ENCODE measurements around the gene RSF1. TPM values are rescaled to one million over a fixed set of nuclear protein-coding genes. Genes with fewer than 3 reads are reported as not detected.

Gene RSF1
- polyA plus RNA-seq, 1 of the 3 experiments (the other 2 are of a cell fraction): 8.4 TPM

- ChIA-PET CTCF (no interaction called here), POLR2A (no interaction called here)
- no peak overlapping the region for H3K9ac ChIP-seq
- H2AFZ ChIP-seq (ENCODE audit: low read depth): no peak overlapping the region
- TF ChIP-seq MXI1 (IDR thresholded peaks at IDR 0.05; ENCODE audit: low read depth, low read length) (no peak), NRF1 (IDR thresholded peaks at IDR 0.05; ENCODE audit: low read depth, low read length) (no peak), TEAD4 (IDR thresholded peaks at IDR 0.05; ENCODE audit: borderline replicate concordance, insufficient read depth) (no peak), FOSL2 (IDR thresholded peaks at IDR 0.05; ENCODE audit: borderline replicate concordance, low read depth) (peak; percentile 23; the same call in 1 of the 2 replicates), FOXJ3 (CRISPR knock-in tag; IDR thresholded peaks at IDR 0.05) (no peak), FOXM1 (IDR thresholded peaks at IDR 0.05; ENCODE audit: low read depth) (no peak), CHD2 (IDR thresholded peaks at IDR 0.05; ENCODE audit: low read length, partially characterized antibody) (no peak), RXRA (IDR thresholded peaks at IDR 0.05; ENCODE audit: borderline replicate concordance, low read depth) (no peak)
- TF ChIP-seq, protein P1, sequence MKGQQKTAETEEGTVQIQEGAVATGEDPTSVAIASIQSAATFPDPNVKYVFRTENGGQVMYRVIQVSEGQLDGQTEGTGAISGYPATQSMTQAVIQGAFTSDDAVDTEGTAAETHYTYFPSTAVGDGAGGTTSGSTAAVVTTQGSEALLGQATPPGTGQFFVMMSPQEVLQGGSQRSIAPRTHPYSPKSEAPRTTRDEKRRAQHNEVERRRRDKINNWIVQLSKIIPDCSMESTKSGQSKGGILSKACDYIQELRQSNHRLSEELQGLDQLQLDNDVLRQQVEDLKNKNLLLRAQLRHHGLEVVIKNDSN (IDR thresholded peaks at IDR 0.05; ENCODE audit: borderline replicate concordance, low read depth): peak; percentile 51
- no peak overlapping the region for H3K4me2 ChIP-seq
- 77% methylated on average over 4 of the region's 4 CpGs for WGBS (ENCODE audit: low lambda C conversion rate)
- H3F3A ChIP-seq (replicated peaks; ENCODE audit: insufficient read depth): peaks cover 12% of the 10 kb centered on the region
- H3K27me3 ChIP-seq (ENCODE audit: insufficient read depth): no peaks in the 10 kb centered on the region
- H3K9me3 ChIP-seq: no peaks in the 10 kb centered on the region
- no peaks in the 10 kb centered on the region for H4K20me1 ChIP-seq (ENCODE audit: insufficient read depth)
- H3K27ac ChIP-seq (ENCODE audit: low read depth in 2 of 2, low read length in 1 of 2): no peak overlapping the region
- peaks cover 14% of the 10 kb centered on the region; the same call in 1 of the 2 replicates for H3K79me2 ChIP-seq (ENCODE audit: insufficient read depth)
- H3K36me3 ChIP-seq (replicated peaks in 1 of 2; ENCODE audit: control insufficient read depth in 1 of 2, insufficient read depth in 2 of 2, low read length in 1 of 2): peaks cover 19 to 24% of the 10 kb centered on the region in 2 experiments
- H3K4me1 ChIP-seq (ENCODE audit: control insufficient read depth in 1 of 2, insufficient read depth in 2 of 2, low read depth in 1 of 2, low read length in 1 of 2): peaks cover 0 to 6% of the 10 kb centered on the region in 2 experiments; a peak in 1 of 4 replicates
- DNase-seq: no peak
- no peak overlapping the region for H3K4me3 ChIP-seq (ENCODE audit: low read depth in 2 of 2, low read length in 1 of 2)
- no peaks in the 10 kb centered on the region for H3K9me2 ChIP-seq
Measured at GRCh38 chr11:77705195-77705875, 115.2 kb downstream of the RSF1 start.

- WGBS (ENCODE audit: low lambda C conversion rate): 100% methylated on average over 3 of the region's 3 CpGs
- Histone ChIP-seq H3K4me1 (ENCODE audit: control insufficient read depth in 1 of 2, insufficient read depth in 2 of 2, low read depth in 1 of 2, low read length in 1 of 2) (peaks cover 0 to 6% of the 10 kb centered on the region in 2 experiments; a peak in 1 of 4 replicates), H3K27me3 (ENCODE audit: insufficient read depth) (no peaks in the 10 kb centered on the region), H3K36me3 (replicated peaks in 1 of 2; ENCODE audit: control insufficient read depth in 1 of 2, insufficient read depth in 2 of 2, low read length in 1 of 2) (peaks cover 19 to 30% of the 10 kb centered on the region in 2 experiments), H3K4me3 (ENCODE audit: low read depth in 2 of 2, low read length in 1 of 2) (no peak overlapping the region), H3K9me3 (no peaks in the 10 kb centered on the region), H3K9ac (no peak overlapping the region), H3F3A (replicated peaks; ENCODE audit: insufficient read depth) (peaks cover 8% of the 10 kb centered on the region), H3K4me2 (no peak overlapping the region), H3K9me2 (no peaks in the 10 kb centered on the region), H3K27ac (ENCODE audit: low read depth in 2 of 2, low read length in 1 of 2) (no peak overlapping the region), H4K20me1 (ENCODE audit: insufficient read depth) (no peaks in the 10 kb centered on the region), H2AFZ (ENCODE audit: low read depth) (no peak overlapping the region), H3K79me2 (ENCODE audit: insufficient read depth) (peaks cover 12% of the 10 kb centered on the region; the same call in 1 of the 2 replicates)
- POLR2A ChIA-PET: no interaction called here
- TF ChIP-seq USF2 (IDR thresholded peaks at IDR 0.05; ENCODE audit: borderline replicate concordance, low read depth, low read length) (no peak), TCF12 (IDR thresholded peaks at IDR 0.05) (no peak), RXRA (IDR thresholded peaks at IDR 0.05; ENCODE audit: borderline replicate concordance, low read depth) (no peak)
- TF ChIP-seq, protein P1 (IDR thresholded peaks at IDR 0.05; ENCODE audit: borderline replicate concordance, low read depth): no peak
- CTCF ChIA-PET: no interaction called here
- DNase-seq: no peak
Measured at GRCh38 chr11:77704029-77704428, 116.5 kb downstream of the RSF1 start.

All from SK-N-SH (cell line).